Muscle of back (tissue), 11 donors: Measurements from ENCODE around the gene CAMK2G. TPM values are rescaled to one million over a fixed set of nuclear protein-coding genes. Genes with fewer than 3 reads are reported as not detected.

Source experiments
- DNase-seq, 3 donors: peaks; one replicate each; pipeline versions ENCODE4 v3.0.0 to v3.0.0-alpha.2; 2013
- polyA plus RNA-seq, 10 donors: library from polyadenylated mRNA; unstranded; fragments of 120-200 nt; gene quantifications; one replicate each; pipeline ENCODE4 v1.2.1, GENCODE V29; 2013; ENCODE audit not compliant: insufficient read length in 10 of 10

Gene CAMK2G
- polyA plus RNA-seq, 10 donors = 20.6 to 33.8 (median 28.1) TPM

DNA sequence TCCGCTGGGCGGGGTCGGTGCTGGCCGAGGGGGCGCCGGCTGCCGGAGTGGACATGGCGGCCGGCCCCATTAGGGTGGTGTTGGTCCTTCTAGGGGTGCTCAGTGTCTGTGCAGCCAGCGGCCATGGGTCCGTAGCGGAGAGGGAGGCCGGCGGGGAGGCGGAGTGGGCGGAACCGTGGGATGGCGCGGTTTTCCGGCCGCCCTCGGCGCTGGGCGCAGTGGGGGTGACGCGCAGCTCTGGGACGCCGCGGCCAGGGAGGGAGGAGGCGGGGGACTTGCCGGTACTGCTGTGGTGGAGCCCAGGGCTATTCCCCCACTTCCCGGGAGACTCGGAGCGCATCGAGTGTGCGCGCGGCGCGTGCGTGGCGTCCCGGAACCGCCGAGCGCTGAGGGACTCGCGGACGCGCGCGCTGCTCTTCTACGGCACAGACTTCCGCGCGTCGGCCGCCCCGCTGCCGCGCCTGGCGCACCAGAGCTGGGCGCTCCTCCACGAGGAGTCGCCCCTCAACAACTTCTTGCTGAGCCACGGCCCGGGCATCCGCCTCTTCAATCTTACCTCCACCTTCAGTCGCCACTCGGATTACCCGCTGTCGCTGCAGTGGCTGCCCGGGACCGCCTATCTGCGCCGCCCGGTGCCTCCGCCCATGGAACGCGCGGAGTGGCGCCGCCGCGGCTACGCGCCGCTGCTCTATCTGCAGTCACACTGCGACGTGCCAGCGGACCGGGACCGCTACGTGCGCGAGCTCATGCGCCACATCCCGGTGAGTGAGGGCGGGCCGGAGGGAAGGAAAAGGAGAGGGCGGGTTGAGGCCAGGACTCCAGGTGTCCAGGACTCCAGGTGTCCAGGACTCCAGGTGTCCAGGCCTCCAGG, 101.8 kb downstream of the CAMK2G start:
- DNase-seq = peak; percentile 85 to 97 (median 86)

DNA sequence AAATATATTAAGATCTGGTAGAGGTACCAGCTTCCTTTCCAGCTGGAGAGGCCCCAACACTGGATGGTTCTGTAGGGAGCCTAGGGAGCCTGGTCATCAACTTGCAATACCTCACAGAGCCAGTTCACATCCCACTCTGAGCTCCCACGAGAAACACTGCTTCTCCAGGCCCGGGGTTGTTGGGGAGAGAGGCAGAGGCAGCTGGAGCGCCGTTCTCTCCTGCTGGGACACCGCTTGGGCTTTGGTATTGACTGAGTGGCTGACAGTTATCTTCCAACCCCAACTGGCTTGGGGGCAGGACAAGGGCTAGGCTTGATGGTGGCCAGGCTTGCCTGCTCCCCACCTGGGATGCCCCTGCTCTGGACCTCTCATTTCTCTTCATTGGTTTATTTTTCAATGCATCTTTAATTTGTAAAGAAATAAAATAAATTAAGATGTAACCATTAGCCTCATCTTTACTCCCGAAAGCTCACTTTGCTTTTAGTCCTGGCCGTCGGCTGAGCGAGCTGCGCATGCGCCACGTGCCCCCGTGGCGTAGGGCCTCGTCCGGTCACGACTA, 102.6 kb downstream of the CAMK2G start:
- peak in 1 of 3 donors; percentile 94 for DNase-seq

DNA sequence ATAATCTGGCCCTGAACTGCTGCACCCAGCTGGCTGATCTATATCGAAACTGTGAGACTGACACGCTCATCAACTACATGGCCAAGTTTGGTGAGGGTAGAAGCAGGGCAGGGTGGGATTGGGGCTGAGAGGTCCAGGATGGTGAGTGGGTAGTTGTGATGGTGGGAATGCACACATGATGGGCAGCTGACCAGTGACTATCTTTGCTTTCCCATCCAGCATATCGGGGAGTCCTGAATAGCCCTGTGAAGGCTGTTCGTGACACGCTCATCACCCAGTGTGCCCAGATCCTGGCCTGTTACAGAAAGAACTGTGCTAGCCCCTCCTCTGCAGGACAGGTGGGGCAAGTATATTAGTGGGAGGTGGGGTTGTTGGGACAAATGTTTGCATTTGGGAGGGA, 105.0 kb downstream of the CAMK2G start:
- DNase-seq = no peak

DNA sequence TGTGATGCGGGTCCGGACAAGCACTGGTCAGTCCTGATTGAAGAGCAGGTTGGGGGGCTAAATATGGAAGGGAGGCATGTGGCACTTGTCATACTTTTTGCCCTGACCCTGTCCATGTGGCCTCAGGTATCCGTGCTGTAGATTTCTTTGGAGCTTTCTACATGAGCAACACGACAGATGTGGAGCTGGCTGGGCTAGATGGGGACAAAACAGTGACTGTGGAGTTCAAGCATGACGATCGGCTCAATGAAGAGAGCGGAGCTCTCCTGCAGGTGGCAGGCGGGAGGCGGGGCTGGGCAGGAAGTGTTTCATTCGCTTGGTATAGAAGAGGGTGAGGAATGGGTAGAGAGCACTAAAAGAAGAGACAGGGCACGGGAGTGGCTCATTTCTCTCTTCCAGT, 105.5 kb downstream of the CAMK2G start:
- DNase-seq = no peak

DNA sequence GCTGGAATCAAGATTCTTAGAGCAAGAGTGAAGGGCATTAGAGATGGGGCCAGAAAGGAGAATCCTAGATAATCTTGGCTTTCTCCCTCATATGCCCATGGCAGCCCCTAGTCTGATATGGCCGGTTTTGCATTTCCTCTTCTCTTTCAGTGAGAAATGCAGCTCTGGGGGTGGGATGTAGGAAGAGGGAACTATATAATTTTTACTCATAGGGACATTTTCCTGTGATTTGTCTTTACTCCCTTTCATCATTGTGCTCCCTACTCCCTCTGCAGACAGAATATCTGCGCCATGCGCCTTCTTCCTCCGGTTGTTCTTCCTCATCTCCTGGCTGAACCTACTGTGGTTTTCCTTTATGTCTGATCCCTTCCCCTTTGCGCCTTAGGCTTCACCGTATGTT, 109.3 kb downstream of the CAMK2G start:
- DNase-seq = no peak

DNA sequence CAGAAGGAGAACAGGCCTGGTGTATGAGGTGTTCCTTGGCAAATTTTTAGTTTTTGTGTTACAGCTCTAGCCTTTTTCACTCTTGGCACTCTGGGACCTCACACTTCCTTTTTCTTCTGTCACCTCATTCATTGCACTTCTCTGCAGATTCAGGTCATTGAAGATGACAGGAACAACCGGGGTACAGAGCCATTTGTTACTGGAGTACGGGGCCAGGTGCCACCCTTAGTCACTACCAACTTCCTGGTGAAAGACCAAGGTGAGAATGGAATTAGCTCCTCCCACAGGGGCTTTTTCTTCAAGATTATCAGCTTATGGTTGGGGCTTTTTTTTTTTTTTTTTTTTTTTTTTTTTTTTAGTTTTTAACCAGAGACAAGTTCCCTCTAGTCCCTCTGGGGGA, 111.0 kb downstream of the CAMK2G start:
- DNase-seq = no peak

DNA sequence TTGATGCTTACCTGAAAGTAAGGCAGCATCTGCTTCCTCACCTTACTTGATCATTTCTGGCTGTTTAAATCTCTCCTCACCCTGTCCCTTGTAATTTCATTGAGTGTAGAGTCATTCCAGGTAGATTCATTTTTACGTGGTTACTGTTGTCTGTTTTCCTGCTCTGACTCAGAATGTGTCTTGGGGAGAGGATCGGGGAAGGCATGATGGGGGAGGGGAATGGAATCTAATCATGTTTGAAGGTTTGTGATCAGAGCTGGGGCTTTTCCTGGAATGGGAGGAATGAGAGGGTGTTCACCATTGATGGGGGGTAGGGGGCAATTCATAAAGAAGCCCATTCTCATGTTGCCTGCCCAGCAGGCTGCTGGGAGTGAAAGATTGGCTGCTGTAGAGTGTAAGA, 111.4 kb downstream of the CAMK2G start:
- DNase-seq = no peak

Other genes starting within 250 kb of the CAMK2G start
- gene MYOZ1, start 233.1 kb downstream of the CAMK2G start, polyA plus RNA-seq = 100 to 1,000 TPM; 161 to 618 (median 528) TPM
- 100 to 1,000 TPM in 9 of 10 donors, 10 to 100 TPM in 1; 90.0 to 271 (median 190) TPM for gene SYNPO2L, start 218.5 kb downstream of the CAMK2G start, polyA plus RNA-seq
- 10 to 100 TPM in 5 of 10 donors, 1 to 10 TPM in 5; 3.3 to 22.8 (median 9.9) TPM for gene AGAP5, start 176.4 kb downstream of the CAMK2G start, polyA plus RNA-seq
- gene SEC24C, start 130.2 kb downstream of the CAMK2G start, polyA plus RNA-seq = 10 to 100 TPM; 43.1 to 55.6 (median 48.8) TPM
- gene CHCHD1, start 92.5 kb downstream of the CAMK2G start, polyA plus RNA-seq = 10 to 100 TPM; 27.8 to 37.4 (median 33.1) TPM
- 10 to 100 TPM; 53.3 to 85.7 (median 67.2) TPM for gene ZSWIM8, start 88.9 kb downstream of the CAMK2G start, polyA plus RNA-seq
- 10 to 100 TPM; 13.3 to 23.4 (median 20.4) TPM for gene NDST2, start 63.0 kb downstream of the CAMK2G start, polyA plus RNA-seq
- 10 to 100 TPM; 22.4 to 39.2 (median 28.3) TPM for gene PLAU, start 36.6 kb upstream of the CAMK2G start, polyA plus RNA-seq
- gene VCL, start 123.6 kb upstream of the CAMK2G start, polyA plus RNA-seq = 100 to 1,000 TPM; 113 to 182 (median 137) TPM